K562 (cell line): ENCODE data around the gene FNDC1. TPM values are rescaled to one million over a fixed set of nuclear protein-coding genes. Genes with fewer than 3 reads are reported as not detected.
"Not testable (repeated sequence)": the region's sequence is repeated elsewhere in the genome, so short reads cannot be mapped to it uniquely, and the experiment has no call there.

Source experiments
- ATAC-seq: fragments of 200-7000 bp; cut with Tn5 transposase; 3 replicates; pipeline ENCODE4 v1.9.1; 2020; ENCODE audit warnings: moderate library complexity
- BruUV-seq: library from RNA; stranded (reverse); fragments of 400-500 nt; replicated peaks from 2 replicates; lab custom pipeline; 2021; lab: Mats Ljungman, UMichigan
- CTCF ChIA-PET: fragments of 300-600 bp; formaldehyde crosslinking; extraction: SDS; loops from one replicate; lab custom pipeline; 2021; ENCODE audit warnings: low intra/inter-chr PET ratio; lab: Yijun Ruan, JAX
- POLR2A ChIA-PET: fragments of 300-600, 350-650 bp; sonication (Branson Sonifier 250); formaldehyde crosslinking; extraction: SDS; loops from one replicate; lab custom pipeline; 2021; ENCODE audit warnings: antibody characterized with exemption, inconsistent platforms; lab: Yijun Ruan, JAX
- DNase-seq, 4 experiments: peaks; one replicate each; pipeline versions ENCODE4 v3.0.0 to v3.0.0-alpha.2; 2011 to 2018; ENCODE audit warnings: low spot score in 3 of 4, mixed read lengths in 3 of 4; ENCODE audit errors: extremely low read depth in 1 of 4
- FAIRE-seq: peaks from 2 replicates; lab custom pipeline; 2011; peaks lifted over from hg19 to GRCh38; lab: Jason Lieb, UNC
- H2AFZ ChIP-seq: 2 replicates; pipeline ENCODE4 v1.6.0; 2011; ENCODE audit warnings: low read depth, low read length, control low read depth, inconsistent platforms
- H3K27ac ChIP-seq: fragments of 200-600 bp; 3 replicates; pipeline ENCODE4 v1.8.0; 2011; ENCODE audit warnings: low read depth, mild to moderate bottlenecking, control low read depth, inconsistent platforms, low read length, moderate library complexity, mixed read lengths; ENCODE audit errors: extremely low read depth
- H3K27me3 ChIP-seq, 2 experiments: fragments of 300-600 bp in 1 of 2; 2 replicates in 1 of 2; 3 replicates in 1 of 2; pipeline versions ENCODE4 v1.6.0 to v1.8.0; 2011; ENCODE audit warnings: inconsistent platforms in 2 of 2, low read length in 2 of 2, mild to moderate bottlenecking in 1 of 2, mixed read lengths in 1 of 2, moderate library complexity in 1 of 2; ENCODE audit not compliant: control insufficient read depth in 2 of 2, insufficient read depth in 2 of 2
- H3K36me3 ChIP-seq: fragments of 300-600 bp; 3 replicates; pipeline ENCODE4 v1.8.0; 2011; ENCODE audit warnings: mild to moderate bottlenecking, low read length, inconsistent platforms; ENCODE audit not compliant: control insufficient read depth, insufficient read depth
- H3K4me1 ChIP-seq, 2 experiments: fragments of 200-600 bp in 1 of 2; replicated peaks in 1 of 2; 2 replicates in 1 of 2; 3 replicates in 1 of 2; pipeline versions ENCODE4 v1.5.1 to v1.8.0; 2011; ENCODE audit warnings: inconsistent platforms in 2 of 2, low read length in 2 of 2, mild to moderate bottlenecking in 1 of 2, mixed read lengths in 1 of 2, moderate library complexity in 1 of 2; ENCODE audit not compliant: control insufficient read depth in 2 of 2, insufficient read depth in 2 of 2
- H3K4me2 ChIP-seq: 2 replicates; pipeline ENCODE4 v1.6.1; 2011; ENCODE audit warnings: low read length, control low read depth, inconsistent platforms, mixed read lengths; ENCODE audit not compliant: insufficient read depth
- H3K4me3 ChIP-seq: fragments of 200-600 bp; sonication (generic), shearing (Covaris generic); 2 replicates; pipeline ENCODE4 v1.5.1; 2016; ENCODE audit warnings: control low read depth, inconsistent platforms
- H3K79me2 ChIP-seq: fragments of 200-600 bp; 3 replicates; pipeline ENCODE4 v1.8.0; 2011; ENCODE audit warnings: low read length, inconsistent platforms; ENCODE audit not compliant: control insufficient read depth, insufficient read depth
- H3K9ac ChIP-seq, 2 experiments: 2 replicates each; pipeline versions ENCODE4 v1.6.0 to v1.6.1; 2011; ENCODE audit warnings: low read depth in 2 of 2, low read length in 2 of 2, control low read depth in 1 of 2, inconsistent platforms in 1 of 2, mild to moderate bottlenecking in 1 of 2, mixed read lengths in 1 of 2; ENCODE audit not compliant: insufficient read depth in 1 of 2
- H3K9me1 ChIP-seq: one replicate; pipeline ENCODE4 v1.6.0; 2011; ENCODE audit warnings: inconsistent platforms, mild to moderate bottlenecking, low read length, moderate library complexity; ENCODE audit not compliant: control insufficient read depth, insufficient read depth
- H3K9me3 ChIP-seq: replicated peaks from 2 replicates; pipeline ENCODE4 v1.5.1; 2011; ENCODE audit warnings: low read depth, low read length, inconsistent platforms; ENCODE audit not compliant: control insufficient read depth, insufficient read depth
- H4K20me1 ChIP-seq: replicated peaks from 2 replicates; pipeline ENCODE4 v1.6.1; 2011; ENCODE audit warnings: low read length, inconsistent platforms, mixed read lengths; ENCODE audit not compliant: control insufficient read depth, insufficient read depth
- CBX3 ChIP-seq, 2 experiments: IDR thresholded peaks; 1 replicate in 1 of 2; 2 replicates in 1 of 2; pipeline ENCODE4 v1.6.1; 2012; ENCODE audit warnings: inconsistent platforms in 2 of 2, low read length in 2 of 2, borderline replicate concordance in 1 of 2, control low read depth in 1 of 2
- CEBPB ChIP-seq: fragments of 450-650 bp; IDR thresholded peaks from 2 replicates; pipeline ENCODE4 v1.6.1; 2016; ENCODE audit warnings: missing genetic modification characterization, missing compliant biosample characterization
- CHCHD3 ChIP-seq: fragments of 250-450 bp; sonication (Bioruptor Pico); IDR thresholded peaks from 2 replicates; pipeline ENCODE4 v2.1.2; 2022; ENCODE audit warnings: mild to moderate bottlenecking
- DPF2 ChIP-seq: fragments of 450-650 bp; IDR thresholded peaks from 2 replicates; pipeline ENCODE4 v1.6.1; 2016
- ESRRB ChIP-seq: fragments of 250-450 bp; sonication (Bioruptor Pico); IDR thresholded peaks from 2 replicates; pipeline ENCODE4 v1.5.0; 2020; ENCODE audit warnings: mild to moderate bottlenecking, moderate library complexity, borderline replicate concordance
- PURB ChIP-seq: sonication (generic); formaldehyde crosslinking; IDR thresholded peaks from 2 replicates; pipeline ENCODE4 v1.9.0; 2021; ENCODE audit warnings: low read depth, mild to moderate bottlenecking, missing genetic modification reagents
- ZBTB9 ChIP-seq: fragments of 450-650 bp; formaldehyde crosslinking; IDR thresholded peaks from 2 replicates; pipeline ENCODE4 v1.4.0; 2020; ENCODE audit warnings: mild to moderate bottlenecking, moderate library complexity
- WGBS: fragments of 100-300 bp; shearing (Covaris generic); methylation state at CpG from one replicate; pipeline ENCODE4 v1.1.6; 2016; ENCODE audit warnings: low coverage, mixed read lengths; ENCODE audit not compliant: insufficient coverage; ENCODE audit errors: missing lambda C conversion rate; 5-methylcytosine and 5-hydroxymethylcytosine counted together
- in situ Hi-C: fragments of 300-500 bp; cut with MboI; formaldehyde crosslinking; loops from 4 replicates; pipeline ENCODE4 v1.15.0; 2018; ENCODE audit warnings: inconsistent platforms, mixed read lengths
- intact Hi-C: fragments of 100-400 bp; cut with micrococcal nuclease; formaldehyde crosslinking; loops from 2 replicates; pipeline ENCODE4 v1.14.2; 2022
- polyA plus RNA-seq, 8 experiments: library from polyadenylated mRNA; depleted of rRNA in 4 of 8; stranded (reverse) in 5 of 8; unstranded in 3 of 8; fragments of >200 nt; fragmentation: Nextera tagmentation in 2 of 8; fragmentation: Illumina TruSeq in 1 of 8; extraction: Ambion mirVana in 2 of 8; extraction: Trizol in 1 of 8; gene quantifications; 2 replicates each; pipeline versions ENCODE4 v1.2.1 to v1.2.3, GENCODE V29; 2011 to 2014; ENCODE audit warnings: inconsistent platforms in 1 of 8, missing spikeins in 1 of 8
- total RNA-seq, 7 experiments: library from RNA; depleted of rRNA in 6 of 7; stranded (reverse); fragments of >200 nt in 6 of 7; fragmentation: Illumina TruSeq in 2 of 7; extraction: Trizol in 2 of 7; gene quantifications; 2 replicates each; pipeline versions ENCODE4 v1.2.1 to v1.2.3, GENCODE V29; 2011 to 2021; ENCODE audit warnings: low replicate concordance in 1 of 7

FNDC1 gene
- total and polyA plus RNA-seq, 9 of the 15 experiments (the other 6 are each of a cell fraction or from before 2014, with no cell fraction given) = not detected

GRCh38 chr6:159122453-159122852 lies 46.7 kb upstream of the FNDC1 start:
- no peak for ATAC-seq
- Histone ChIP-seq H3K27ac (no peak overlapping the region), H3K4me1 (no peaks in the 10 kb centered on the region), H3K4me3 (no peak overlapping the region), H3K79me2 (no peaks in the 10 kb centered on the region), H3K27me3 (peaks cover 18 to 37% of the 10 kb centered on the region in 2 experiments; a peak in 4 of 5 replicates), H3K9me1 (no peaks in the 10 kb centered on the region), H3K9ac (no peak overlapping the region), H2AFZ (no peak overlapping the region), H4K20me1 (no peaks in the 10 kb centered on the region), H3K36me3 (no peaks in the 10 kb centered on the region), H3K4me2 (no peak overlapping the region), H3K9me3 (no peaks in the 10 kb centered on the region)
- ChIA-PET POLR2A (interaction anchor here (1.5 kb wide), 1 partner anchor 10 kb away, joined by 3 read pairs; no protein-coding TSS in a partner anchor), CTCF (no interaction called here)
- 0% methylated on average over 4 of the region's 4 CpGs for WGBS
- no peak for TF ChIP-seq CBX3 (IDR thresholded peaks at IDR 0.05; ENCODE audit: borderline replicate concordance in 1 of 2, low read length in 2 of 2)
- no peak for TF ChIP-seq DPF2
- no peak for TF ChIP-seq CHCHD3 (CRISPR knock-in tag)
- no peak for TF ChIP-seq PURB (CRISPR knock-in tag)
- no peak for TF ChIP-seq ZBTB9
- TF ChIP-seq ESRRB = no peak
- no peak for TF ChIP-seq CEBPB (tag)
- no TSS peak for BruUV-seq
- intact Hi-C loops = no loop called here
- no peak for FAIRE-seq
- in situ Hi-C loops = loop anchor here (25.0 kb wide), 1 partner anchor 435 kb away; no protein-coding TSS in a partner anchor
- DNase-seq = no peak

- H4K20me1 ChIP-seq, H3K9ac ChIP-seq, DNase-seq, H3K9me1 ChIP-seq, H2AFZ ChIP-seq, intact Hi-C loops, POLR2A ChIA-PET, H3K4me3 ChIP-seq, CTCF ChIA-PET, FAIRE-seq, H3K36me3 ChIP-seq, H3K79me2 ChIP-seq, BruUV-seq, ATAC-seq, H3K27ac ChIP-seq, H3K9me3 ChIP-seq, H3K4me2 ChIP-seq, H3K4me1 ChIP-seq: not testable (repeated sequence)
- H3K27me3 ChIP-seq = peaks cover 27 to 46% of the 10 kb centered on the region in 2 experiments
- in situ Hi-C loops = loop anchor here (25.0 kb wide), 1 partner anchor 437 kb away; no protein-coding TSS in a partner anchor
- WGBS = 4% methylated on average over 2 of the region's 2 CpGs
Measured at GRCh38 chr6:159123831-159124230, 45.4 kb upstream of the FNDC1 start.
